Heart left ventricle (tissue), 13 donors: ENCODE data around the gene TMEM209.

Experiments used
- POLR2A ChIP-seq, 2 donors: fragments of 450-650 bp; IDR thresholded peaks; one replicate each; pipeline ENCODE4 v1.6.1; 2017; ENCODE audit warnings: antibody characterized with exemption in 2 of 2, mild to moderate bottlenecking in 2 of 2, moderate library complexity in 2 of 2
- TF ChIP-seq, protein P1 (sequence below), 12 donors: fragments of 200-600 bp; sonication (generic) in 4 of 12; IDR thresholded peaks; one replicate each; pipeline versions ENCODE4 v1.5.0 to v1.8.0; 2018 to 2022; ENCODE audit warnings: antibody characterized with exemption in 12 of 12, mild to moderate bottlenecking in 5 of 12
- donor health status: ischemic (EF 13 %, LVEDD 7.1; RV severe dilation, severe dysfunction).
- donor health status: DM: no; HTN: yes; CAD: no.
- donor health status: DM: no; HTN: no; CAD: no.
- donor health status: ischemic (EF 25% LVEDD 6.9; RV normal size, moderate dysfunction).
- donor health status: ischemic (EF 25% LVEDD 5.7; RV mildly dilated, moderate dysfunction).
- donor health status: ischemic (EF 35%, LVEDD 5.7; RV mildly dilated, moderate dysfunction).
- donor health status: nonischemic (EF 11% LVEDD 7.7; RV severe dilation, severe dysfunction).
- donor health status: DM: yes; HTN: yes; CAD: no.
- donor health status: PGD.
- donor health status: ischemic (EF 29% LVEDD 5.4; RV normal size, mild dysfunction).
- donor health status: nonischemic (EF 23%, LVEDD 6.1; RV moderate dilation, normal function).

DNA sequence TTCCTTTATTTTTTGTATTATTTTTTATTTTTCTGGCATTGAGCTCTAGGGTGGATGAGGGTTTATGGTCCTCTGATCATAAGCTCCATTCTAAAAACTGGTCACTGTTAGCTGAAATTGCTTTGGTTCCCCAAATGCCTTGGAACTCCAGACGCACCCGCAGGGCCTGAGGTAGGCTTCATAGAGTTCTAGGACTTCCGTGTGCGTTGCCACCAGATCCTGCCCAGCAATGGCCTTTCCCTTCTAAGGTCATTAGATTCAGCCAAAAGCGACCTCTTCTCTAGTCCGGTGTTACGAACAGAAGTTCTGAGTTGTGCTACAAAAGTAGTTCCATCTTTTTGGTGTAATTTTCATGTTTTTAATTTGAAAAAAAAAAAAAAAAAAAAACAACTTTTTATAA, 70.5 kb downstream of the TMEM209 start:
- TF ChIP-seq, protein P1, sequence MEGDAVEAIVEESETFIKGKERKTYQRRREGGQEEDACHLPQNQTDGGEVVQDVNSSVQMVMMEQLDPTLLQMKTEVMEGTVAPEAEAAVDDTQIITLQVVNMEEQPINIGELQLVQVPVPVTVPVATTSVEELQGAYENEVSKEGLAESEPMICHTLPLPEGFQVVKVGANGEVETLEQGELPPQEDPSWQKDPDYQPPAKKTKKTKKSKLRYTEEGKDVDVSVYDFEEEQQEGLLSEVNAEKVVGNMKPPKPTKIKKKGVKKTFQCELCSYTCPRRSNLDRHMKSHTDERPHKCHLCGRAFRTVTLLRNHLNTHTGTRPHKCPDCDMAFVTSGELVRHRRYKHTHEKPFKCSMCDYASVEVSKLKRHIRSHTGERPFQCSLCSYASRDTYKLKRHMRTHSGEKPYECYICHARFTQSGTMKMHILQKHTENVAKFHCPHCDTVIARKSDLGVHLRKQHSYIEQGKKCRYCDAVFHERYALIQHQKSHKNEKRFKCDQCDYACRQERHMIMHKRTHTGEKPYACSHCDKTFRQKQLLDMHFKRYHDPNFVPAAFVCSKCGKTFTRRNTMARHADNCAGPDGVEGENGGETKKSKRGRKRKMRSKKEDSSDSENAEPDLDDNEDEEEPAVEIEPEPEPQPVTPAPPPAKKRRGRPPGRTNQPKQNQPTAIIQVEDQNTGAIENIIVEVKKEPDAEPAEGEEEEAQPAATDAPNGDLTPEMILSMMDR (IDR thresholded peaks at IDR 0.05) = no peak
- TF ChIP-seq POLR2A (IDR thresholded peaks at IDR 0.05) = no peak
